Fibroblast of lung (primary cell): ENCODE results near the gene ASTN2. TPM values are rescaled to one million over a fixed set of nuclear protein-coding genes. Genes with fewer than 3 reads are reported as not detected.
"Not testable (repeated sequence)": the region's sequence is repeated elsewhere in the genome, so short reads cannot be mapped to it uniquely, and the experiment has no call there.

ENCODE experiments used
- DNase-seq, 2 donors: peaks; one replicate each; pipeline versions ENCODE4 v3.0.0 to v3.0.0-alpha.2; 2010; ENCODE audit warnings: low read depth in 2 of 2
- H2AFZ ChIP-seq: 2 replicates; pipeline ENCODE4 v1.5.1; 2012; ENCODE audit warnings: low read length, control low read depth, inconsistent platforms
- H3K27ac ChIP-seq: 2 replicates; pipeline ENCODE4 v1.5.1; 2011; ENCODE audit warnings: low read length, control low read depth; ENCODE audit not compliant: insufficient read depth
- H3K27me3 ChIP-seq: 2 replicates; pipeline ENCODE4 v1.5.1; 2011; ENCODE audit warnings: mild to moderate bottlenecking, low read length; ENCODE audit not compliant: control insufficient read depth, insufficient read depth
- H3K36me3 ChIP-seq: 2 replicates; pipeline ENCODE4 v1.5.1; 2011; ENCODE audit warnings: low read length; ENCODE audit not compliant: control insufficient read depth, insufficient read depth
- H3K4me1 ChIP-seq: 2 replicates; pipeline ENCODE4 v1.5.1; 2011; ENCODE audit warnings: low read length; ENCODE audit not compliant: control insufficient read depth, insufficient read depth; ENCODE audit errors: extremely low read depth
- H3K4me2 ChIP-seq: 2 replicates; pipeline ENCODE4 v1.5.1; 2011; ENCODE audit warnings: low read length, control low read depth; ENCODE audit not compliant: insufficient read depth; ENCODE audit errors: extremely low read depth
- H3K4me3 ChIP-seq, 4 experiments: fragments of 200-600 bp in 1 of 4; sonication (generic) in 1 of 4; replicated peaks in 1 of 4; 2 replicates each; pipeline ENCODE4 v1.5.1; 2011 to 2016; ENCODE audit warnings: low read length in 4 of 4, low read depth in 3 of 4, mild to moderate bottlenecking in 3 of 4, control low read depth in 2 of 4, inconsistent platforms in 1 of 4, mixed read lengths in 1 of 4; ENCODE audit not compliant: insufficient read depth in 1 of 4; ENCODE audit errors: control extremely low read depth in 1 of 4
- H3K79me2 ChIP-seq: 2 replicates; pipeline ENCODE4 v1.5.1; 2012; ENCODE audit warnings: mild to moderate bottlenecking, low read length, inconsistent platforms; ENCODE audit not compliant: control insufficient read depth, insufficient read depth
- H3K9ac ChIP-seq: 2 replicates; pipeline ENCODE4 v1.5.1; 2011; ENCODE audit warnings: mild to moderate bottlenecking, low read length, control low read depth; ENCODE audit not compliant: insufficient read depth
- H3K9me3 ChIP-seq: 2 replicates; pipeline ENCODE4 v1.5.1; 2012; ENCODE audit warnings: low read depth, low read length; ENCODE audit not compliant: control insufficient read depth, insufficient read depth
- H4K20me1 ChIP-seq: 2 replicates; pipeline ENCODE4 v1.5.1; 2011; ENCODE audit warnings: low read length; ENCODE audit not compliant: control insufficient read depth, insufficient read depth; ENCODE audit errors: extremely low read depth
- EZH2 ChIP-seq: IDR thresholded peaks from 2 replicates; pipeline ENCODE4 v1.5.1; 2012; ENCODE audit warnings: low read length, control low read depth, mild to moderate bottlenecking; ENCODE audit errors: missing control alignments
- polyA plus RNA-seq, 2 donors: library from polyadenylated mRNA; depleted of rRNA in 1 of 2; stranded (reverse) in 1 of 2; unstranded in 1 of 2; fragments of >200 nt; gene quantifications; 2 replicates each; pipeline ENCODE4 v1.2.1, GENCODE V29; 2011 to 2012; ENCODE audit warnings: missing spikeins in 1 of 2
- total RNA-seq: library from RNA; depleted of rRNA; stranded (reverse); fragments of >200 nt; gene quantifications from 2 replicates; pipeline ENCODE4 v1.2.1, GENCODE V29; 2014
- TF ChIP-seq, protein P1 (sequence below), 2 donors: IDR thresholded peaks in 1 of 2; conservative IDR thresholded peaks in 1 of 2; 1 replicate in 1 of 2; 2 replicates in 1 of 2; pipeline ENCODE4 v1.5.1; 2011 to 2012; ENCODE audit warnings: low read length in 2 of 2, control low read depth in 1 of 2, inconsistent platforms in 1 of 2, low read depth in 1 of 2, mild to moderate bottlenecking in 1 of 2

The ASTN2 gene
- total and polyA plus RNA-seq, 2 donors (not counting 1 experiment from before 2014, with no cell fraction given): 2.2 to 19.2 TPM

DNA sequence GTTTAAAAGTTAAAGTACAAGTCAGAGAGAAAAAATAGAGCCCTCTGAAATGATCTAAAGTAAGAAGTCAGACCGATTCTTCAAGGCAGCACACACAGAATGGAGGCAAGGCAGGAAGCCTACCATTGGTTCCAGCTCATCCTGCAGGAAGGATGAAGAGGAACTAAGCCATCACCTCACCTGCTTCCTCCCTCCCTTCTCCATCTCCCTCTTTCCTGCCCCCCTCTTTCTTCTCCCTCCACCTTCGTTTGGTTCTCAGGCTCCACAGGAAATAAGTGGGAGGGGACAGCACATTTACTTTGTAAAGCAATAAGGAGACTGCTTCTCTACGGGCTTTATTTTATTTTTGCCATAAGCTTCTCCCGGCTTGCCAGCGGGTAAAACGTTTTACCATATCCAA lies 514.3 kb downstream of the ASTN2 start:
- H2AFZ ChIP-seq: no peak overlapping the region
- DNase-seq: no peak
- no peaks in the 10 kb centered on the region for H3K9me3 ChIP-seq
- H3K36me3 ChIP-seq: no peaks in the 10 kb centered on the region
- TF ChIP-seq, protein P1, sequence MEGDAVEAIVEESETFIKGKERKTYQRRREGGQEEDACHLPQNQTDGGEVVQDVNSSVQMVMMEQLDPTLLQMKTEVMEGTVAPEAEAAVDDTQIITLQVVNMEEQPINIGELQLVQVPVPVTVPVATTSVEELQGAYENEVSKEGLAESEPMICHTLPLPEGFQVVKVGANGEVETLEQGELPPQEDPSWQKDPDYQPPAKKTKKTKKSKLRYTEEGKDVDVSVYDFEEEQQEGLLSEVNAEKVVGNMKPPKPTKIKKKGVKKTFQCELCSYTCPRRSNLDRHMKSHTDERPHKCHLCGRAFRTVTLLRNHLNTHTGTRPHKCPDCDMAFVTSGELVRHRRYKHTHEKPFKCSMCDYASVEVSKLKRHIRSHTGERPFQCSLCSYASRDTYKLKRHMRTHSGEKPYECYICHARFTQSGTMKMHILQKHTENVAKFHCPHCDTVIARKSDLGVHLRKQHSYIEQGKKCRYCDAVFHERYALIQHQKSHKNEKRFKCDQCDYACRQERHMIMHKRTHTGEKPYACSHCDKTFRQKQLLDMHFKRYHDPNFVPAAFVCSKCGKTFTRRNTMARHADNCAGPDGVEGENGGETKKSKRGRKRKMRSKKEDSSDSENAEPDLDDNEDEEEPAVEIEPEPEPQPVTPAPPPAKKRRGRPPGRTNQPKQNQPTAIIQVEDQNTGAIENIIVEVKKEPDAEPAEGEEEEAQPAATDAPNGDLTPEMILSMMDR (conservative IDR thresholded peaks at IDR 0.05 in 1 of 2, IDR thresholded peaks at IDR 0.05 in 1 of 2; ENCODE audit: low read depth in 1 of 2, low read length in 2 of 2): no peak
- no peak for TF ChIP-seq EZH2
- H3K27ac ChIP-seq: no peak overlapping the region
- H4K20me1 ChIP-seq: no peaks in the 10 kb centered on the region
- H3K79me2 ChIP-seq: no peaks in the 10 kb centered on the region
- H3K4me1 ChIP-seq: no peaks in the 10 kb centered on the region
- no peak overlapping the region for H3K4me3 ChIP-seq
- no peak overlapping the region for H3K4me2 ChIP-seq
- no peak overlapping the region for H3K9ac ChIP-seq
- no peaks in the 10 kb centered on the region for H3K27me3 ChIP-seq

DNA sequence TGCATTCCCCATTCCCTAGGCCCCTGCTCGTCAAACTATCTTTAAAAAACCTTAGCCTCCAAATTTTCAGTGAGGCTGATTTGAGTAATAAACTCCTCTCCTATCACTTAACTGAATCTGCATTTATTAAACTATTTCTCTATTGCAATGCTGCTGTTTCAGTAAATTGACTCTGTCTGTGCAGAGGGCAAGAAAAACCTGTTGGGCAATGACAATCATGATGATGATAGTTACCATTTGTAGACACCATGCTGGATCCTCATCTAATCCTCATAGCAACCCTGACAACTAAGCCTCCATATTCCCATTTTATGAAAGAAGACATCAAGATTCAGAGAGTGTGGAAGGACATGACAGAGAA lies 514.9 kb downstream of the ASTN2 start:
- Histone ChIP-seq H3K27ac (no peak overlapping the region), H3K4me1 (no peaks in the 10 kb centered on the region), H3K4me3 (no peak overlapping the region), H3K9me3 (no peaks in the 10 kb centered on the region), H3K27me3 (no peaks in the 10 kb centered on the region), H2AFZ (no peak overlapping the region), H3K36me3 (no peaks in the 10 kb centered on the region), H3K4me2 (no peak overlapping the region), H4K20me1 (no peaks in the 10 kb centered on the region), H3K79me2 (no peaks in the 10 kb centered on the region), H3K9ac (no peak overlapping the region)
- TF ChIP-seq, protein P1 (conservative IDR thresholded peaks at IDR 0.05 in 1 of 2, IDR thresholded peaks at IDR 0.05 in 1 of 2; ENCODE audit: low read depth in 1 of 2, low read length in 2 of 2): no peak
- TF ChIP-seq EZH2: no peak
- no peak for DNase-seq

DNA sequence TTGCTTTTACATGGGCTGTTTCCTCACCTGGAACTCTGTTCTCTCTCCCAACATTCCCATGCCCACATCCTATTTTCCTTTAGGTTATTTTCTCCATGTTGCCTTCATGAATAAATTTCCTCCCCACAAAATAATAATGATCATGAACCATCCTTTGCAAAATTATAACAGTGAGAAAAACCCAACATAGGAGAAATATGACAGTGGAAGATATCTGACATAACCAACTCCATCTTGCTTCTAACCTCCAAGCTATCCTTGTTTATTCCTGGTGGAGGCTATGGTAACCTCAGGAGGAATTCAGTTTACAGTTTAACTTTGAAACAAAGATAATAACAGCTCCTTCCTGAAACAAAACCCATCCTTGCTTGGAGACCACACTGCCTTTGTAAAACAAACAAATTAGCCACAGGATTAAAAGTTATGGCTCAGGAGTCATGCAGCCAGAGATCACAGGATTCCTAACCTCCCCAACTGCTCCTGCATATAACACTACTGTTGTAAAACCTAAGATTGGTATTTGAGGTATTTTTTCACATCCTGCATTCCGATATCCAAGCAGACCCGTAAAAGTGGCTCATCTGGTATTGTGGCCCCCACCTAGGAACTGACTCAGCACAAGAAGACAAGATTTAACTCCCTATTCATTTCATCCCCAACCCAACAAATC lies 515.4 kb downstream of the ASTN2 start:
- H3K4me2 ChIP-seq: no peak overlapping the region
- no peaks in the 10 kb centered on the region for H3K27me3 ChIP-seq
- H3K4me3 ChIP-seq: no peak overlapping the region
- no peak overlapping the region for H2AFZ ChIP-seq
- no peak overlapping the region for H3K27ac ChIP-seq
- DNase-seq: peak in 1 of 2 donors; percentile 51
- TF ChIP-seq, protein P1 (conservative IDR thresholded peaks at IDR 0.05 in 1 of 2, IDR thresholded peaks at IDR 0.05 in 1 of 2; ENCODE audit: low read depth in 1 of 2, low read length in 2 of 2): no peak
- no peak for TF ChIP-seq EZH2
- no peaks in the 10 kb centered on the region for H3K4me1 ChIP-seq
- no peaks in the 10 kb centered on the region for H3K36me3 ChIP-seq
- H3K79me2 ChIP-seq: no peaks in the 10 kb centered on the region
- no peak overlapping the region for H3K9ac ChIP-seq
- H4K20me1 ChIP-seq: no peaks in the 10 kb centered on the region
- H3K9me3 ChIP-seq: no peaks in the 10 kb centered on the region

DNA sequence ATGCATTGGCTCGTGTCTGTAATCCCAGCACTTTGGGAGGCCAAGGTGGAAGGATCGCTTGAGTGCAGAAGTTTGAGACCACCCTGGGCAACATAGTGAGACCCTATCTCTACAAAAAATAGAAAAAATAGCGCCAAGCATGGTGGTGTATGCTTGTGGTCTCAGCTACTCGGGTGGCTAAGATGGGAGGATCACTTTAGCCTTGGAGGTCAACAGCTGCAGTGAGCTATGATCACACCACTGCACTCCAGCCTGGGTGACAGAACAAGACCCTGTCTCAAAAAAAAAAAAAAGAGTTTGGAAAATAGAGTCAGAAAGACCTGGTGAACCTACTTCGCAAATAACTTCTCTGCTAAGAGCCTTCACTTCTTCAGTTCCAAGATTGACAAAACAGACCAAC lies 516.7 kb downstream of the ASTN2 start:
- H3K27me3 ChIP-seq, H3K4me1 ChIP-seq, H3K9me3 ChIP-seq, H2AFZ ChIP-seq, H3K9ac ChIP-seq, H3K36me3 ChIP-seq, H3K79me2 ChIP-seq, H3K27ac ChIP-seq, DNase-seq, H3K4me3 ChIP-seq, H4K20me1 ChIP-seq, H3K4me2 ChIP-seq: not testable (repeated sequence)
